ENCODE results near the gene ANKRD36.
"Not testable (repeated sequence)": the region's sequence is repeated elsewhere in the genome, so short reads cannot be mapped to it uniquely, and the experiment has no call there.

The ANKRD36 gene

DNA sequence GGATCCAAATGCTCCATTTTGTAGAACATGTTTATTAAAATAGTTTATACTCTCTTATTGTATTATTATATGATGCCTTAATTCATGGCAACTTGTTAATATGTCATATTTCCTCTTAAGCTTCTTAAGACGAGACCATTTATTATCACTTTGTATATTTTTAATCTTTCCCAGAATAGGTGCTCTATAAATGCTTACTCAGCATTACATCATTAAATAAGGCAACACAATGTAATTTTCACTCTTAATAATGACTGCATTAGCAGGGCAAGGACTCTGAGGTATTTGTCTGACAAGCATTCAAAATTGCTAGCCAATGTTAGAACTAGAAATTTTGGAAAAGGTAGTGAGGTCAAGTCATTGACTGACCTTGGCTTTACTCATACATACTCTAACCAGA, 180.7 kb downstream of the ANKRD36 start:
- not testable (repeated sequence) for DNase-seq (ENCODE audit: low read depth in 2 of 2)
